H4 (cell line): ENCODE data around the gene LRP5. TPM values are rescaled to one million over a fixed set of nuclear protein-coding genes. Genes with fewer than 3 reads are reported as not detected.
"Not testable (repeated sequence)": the region's sequence is repeated elsewhere in the genome, so short reads cannot be mapped to it uniquely, and the experiment has no call there.

Source experiments
- DNase-seq: peaks from one replicate; pipeline ENCODE4 v3.0.0-alpha.2; 2015; ENCODE audit warnings: low spot score
- total RNA-seq: library from RNA; depleted of rRNA; stranded (reverse); fragments of >200 nt; shearing (Covaris generic); gene quantifications from 2 replicates; pipeline ENCODE4 v1.2.3, GENCODE V29; 2014

Gene LRP5
- total RNA-seq, 1 experiment from 2014 or later = 14.1 TPM

DNA sequence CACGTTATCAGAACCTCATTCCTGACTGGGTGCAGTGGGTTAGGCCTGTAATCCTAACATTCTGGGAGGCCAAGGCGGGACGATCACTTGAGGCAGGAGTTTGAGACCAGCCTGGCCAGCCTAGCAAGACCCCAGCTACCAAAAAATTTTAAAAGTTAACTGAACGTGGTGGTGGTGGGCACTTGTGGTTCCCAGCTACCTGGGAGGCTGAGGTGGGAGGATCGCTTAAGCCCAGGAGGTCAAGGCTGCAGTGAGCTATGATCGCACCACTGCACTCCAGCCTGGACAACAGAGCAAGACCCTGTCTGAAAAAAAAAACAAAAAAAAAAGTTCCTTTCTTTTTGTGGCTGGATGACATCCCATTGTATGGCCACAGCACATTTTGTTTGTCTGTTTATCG is 80.4 kb downstream of the LRP5 start:
- DNase-seq = no peak

DNA sequence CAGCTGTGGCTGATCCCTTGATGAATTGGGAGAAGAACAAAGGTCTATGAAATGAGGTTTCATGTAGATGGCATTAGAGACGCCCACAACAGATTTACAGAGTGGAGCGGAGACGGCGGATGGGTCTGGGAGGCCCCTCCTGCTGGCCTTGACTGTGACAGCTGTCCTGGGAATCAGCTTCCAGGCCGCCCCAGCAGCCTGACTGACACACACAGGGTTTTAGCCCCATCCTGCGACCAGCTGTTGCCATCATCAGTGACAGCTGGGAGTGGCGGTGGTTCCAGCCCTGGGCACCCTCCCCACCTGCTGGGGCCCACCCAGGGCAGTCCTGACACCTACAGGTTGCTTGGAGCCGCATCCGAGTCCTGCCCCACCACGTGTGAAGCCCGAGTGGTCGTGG is 84.1 kb downstream of the LRP5 start:
- DNase-seq = no peak

DNA sequence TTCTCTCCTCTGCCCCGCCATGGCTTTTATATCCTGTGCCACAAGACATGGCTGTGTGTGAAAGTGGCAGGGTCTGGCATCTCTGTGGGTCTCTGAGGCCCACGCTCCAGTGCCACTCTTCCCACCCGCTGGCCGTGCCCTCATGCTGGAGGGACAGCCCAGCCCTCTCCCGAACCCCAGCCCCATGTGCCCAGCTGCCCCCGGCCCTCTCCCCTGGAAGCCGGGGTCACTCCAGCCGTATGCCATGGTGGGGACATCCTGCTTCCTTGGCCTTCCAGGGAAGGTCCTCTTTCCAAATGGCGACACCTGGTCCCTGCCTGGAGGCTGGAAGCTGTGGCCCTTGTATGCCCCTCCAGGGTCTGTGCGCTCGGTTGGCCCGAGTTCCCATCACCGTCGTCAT is 84.9 kb downstream of the LRP5 start:
- DNase-seq = no peak

DNA sequence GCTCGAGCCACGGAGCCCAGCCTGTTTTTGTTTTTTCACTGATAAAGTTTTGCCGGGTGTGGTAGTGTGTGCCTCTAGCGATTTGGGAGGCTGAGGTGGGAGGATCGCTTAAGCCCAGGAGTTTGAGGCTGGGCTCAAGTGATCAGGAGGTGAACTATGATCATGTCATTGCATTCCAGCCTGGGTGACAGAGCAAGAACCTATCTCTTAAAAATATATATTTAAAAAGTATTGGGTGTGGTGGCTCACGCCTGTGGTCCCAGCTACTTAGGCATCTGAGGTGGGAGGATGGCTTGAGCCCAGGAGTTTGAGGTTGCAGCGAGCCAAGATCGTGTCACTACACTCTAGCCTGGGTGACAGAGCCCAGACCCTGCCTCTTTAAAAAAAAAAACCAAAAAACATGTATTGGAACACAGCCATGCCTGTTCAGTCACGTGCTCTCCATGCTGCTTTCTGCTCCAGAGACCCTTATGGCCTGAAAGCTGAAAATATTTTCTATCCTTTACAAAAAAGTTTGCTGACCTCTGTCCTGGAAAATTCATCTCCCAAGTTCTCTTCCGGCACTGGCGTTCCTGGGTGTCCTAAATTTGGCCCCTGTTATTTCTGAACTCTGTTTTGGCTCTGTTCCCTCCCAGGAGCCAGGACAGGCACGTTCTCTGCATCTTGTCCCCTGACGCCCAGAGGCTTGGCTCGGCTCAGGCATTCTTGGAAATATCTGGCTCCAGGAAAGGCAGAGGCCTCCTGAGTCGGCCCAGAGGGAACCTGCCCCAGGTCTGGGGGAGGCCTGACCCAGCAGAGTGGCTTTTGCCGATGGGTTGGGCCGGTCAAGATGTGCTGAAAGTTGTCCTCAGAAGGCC is 86.8 kb downstream of the LRP5 start:
- DNase-seq = no peak

DNA sequence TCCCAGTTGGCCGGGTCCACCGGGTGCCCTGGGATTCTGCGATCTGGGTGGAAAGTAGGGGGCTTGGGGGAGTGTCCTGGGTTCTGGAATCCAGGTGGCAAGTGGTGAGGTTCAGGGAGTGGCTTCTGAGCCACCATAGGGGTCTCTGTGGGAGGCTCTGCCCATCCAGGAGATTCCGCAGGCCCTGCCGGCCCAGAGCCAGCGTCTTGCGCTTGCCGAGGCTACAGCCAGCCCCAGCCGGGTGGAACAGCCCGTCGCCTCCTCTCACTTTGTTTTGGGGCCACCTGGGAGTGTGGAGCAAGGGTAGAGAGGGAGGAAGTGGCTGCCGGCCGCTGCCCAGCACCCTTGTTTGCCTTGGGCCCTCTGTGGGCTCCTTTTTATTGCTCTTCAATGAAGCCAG is 87.5 kb downstream of the LRP5 start:
- DNase-seq = no peak

DNA sequence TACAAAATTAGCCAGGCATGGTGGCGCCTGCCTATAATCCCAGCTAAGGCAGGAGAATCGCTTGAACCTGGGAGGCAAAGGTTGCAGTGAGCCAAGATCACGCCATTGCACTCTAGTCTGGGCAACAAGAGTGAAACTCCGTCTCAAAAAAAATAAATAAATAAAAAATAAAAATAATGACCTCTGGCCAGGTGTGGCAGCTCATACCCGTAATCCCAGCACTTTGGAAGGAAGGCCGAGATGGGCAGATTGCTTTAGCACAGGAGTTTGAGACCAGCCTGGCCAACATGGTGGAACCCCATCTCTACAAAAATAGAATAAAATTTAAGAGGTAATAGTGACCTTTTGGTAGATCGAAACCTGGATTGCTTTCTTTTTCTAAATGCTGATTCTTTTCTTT is 88.2 kb downstream of the LRP5 start:
- DNase-seq = not testable (repeated sequence)

DNA sequence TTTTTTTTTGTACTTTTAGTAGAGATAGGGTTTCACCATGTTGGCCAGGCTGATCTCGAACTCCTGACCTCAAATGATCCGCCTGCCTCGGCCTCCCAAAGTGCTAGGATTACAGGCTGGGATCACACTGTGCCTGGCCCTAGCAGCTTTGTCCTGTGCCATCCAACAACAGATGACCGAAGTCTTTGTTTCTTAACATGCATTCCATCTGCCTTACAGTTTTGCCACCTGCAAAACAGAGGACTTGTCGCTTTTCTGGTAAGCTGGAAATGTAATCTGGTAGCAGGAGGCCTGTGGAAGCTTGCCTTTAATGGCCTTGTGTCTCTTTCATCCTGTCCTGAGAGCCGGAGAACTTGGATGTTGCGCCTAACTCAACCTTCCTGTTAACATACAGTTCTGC is 89.5 kb downstream of the LRP5 start:
- DNase-seq = no peak

DNA sequence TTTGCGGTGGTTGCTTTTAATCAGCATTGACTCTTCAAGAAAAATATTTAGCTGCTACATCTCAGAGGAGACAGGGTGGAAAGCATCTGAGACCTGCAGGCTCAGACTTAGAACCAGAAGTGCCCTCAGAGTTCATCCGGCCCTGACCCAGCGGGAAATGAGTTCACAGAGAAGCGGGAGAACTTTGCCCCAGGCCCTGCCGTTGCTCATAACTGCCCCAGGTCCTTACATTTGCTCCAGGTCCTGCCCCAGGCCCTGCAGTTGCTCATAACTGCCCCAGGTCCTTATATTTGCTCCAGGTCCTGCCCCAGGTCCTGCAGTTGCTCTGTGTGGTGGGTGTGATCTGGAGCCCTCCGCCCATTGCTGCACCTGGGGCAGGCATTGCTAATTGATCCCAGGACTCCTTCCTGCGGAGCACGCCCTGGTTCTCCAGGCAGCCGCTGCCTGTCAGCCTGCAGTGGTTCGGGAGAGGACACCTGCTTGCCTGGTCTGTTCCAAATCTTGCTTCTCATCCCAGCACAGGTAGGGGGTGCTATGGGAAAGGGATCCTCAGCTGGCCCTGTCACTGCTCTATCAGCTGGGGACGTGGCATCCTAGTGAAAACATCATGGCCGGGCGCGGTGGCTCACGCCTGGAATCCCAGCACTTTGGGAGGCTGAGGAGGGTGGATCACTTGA is 90.1 kb downstream of the LRP5 start:
- DNase-seq = no peak

DNA sequence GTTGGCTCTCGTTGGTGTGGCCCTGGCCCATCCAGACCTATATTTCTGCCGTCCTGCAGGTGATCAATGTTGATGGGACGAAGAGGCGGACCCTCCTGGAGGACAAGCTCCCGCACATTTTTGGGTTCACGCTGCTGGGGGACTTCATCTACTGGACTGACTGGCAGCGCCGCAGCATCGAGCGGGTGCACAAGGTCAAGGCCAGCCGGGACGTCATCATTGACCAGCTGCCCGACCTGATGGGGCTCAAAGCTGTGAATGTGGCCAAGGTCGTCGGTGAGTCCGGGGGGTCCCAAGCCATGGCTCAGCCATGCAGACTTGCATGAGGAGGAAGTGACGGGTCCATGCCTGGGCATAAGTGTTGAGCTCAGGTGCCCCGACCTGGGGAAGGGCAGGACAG is 91.0 kb downstream of the LRP5 start:
- DNase-seq = no peak

DNA sequence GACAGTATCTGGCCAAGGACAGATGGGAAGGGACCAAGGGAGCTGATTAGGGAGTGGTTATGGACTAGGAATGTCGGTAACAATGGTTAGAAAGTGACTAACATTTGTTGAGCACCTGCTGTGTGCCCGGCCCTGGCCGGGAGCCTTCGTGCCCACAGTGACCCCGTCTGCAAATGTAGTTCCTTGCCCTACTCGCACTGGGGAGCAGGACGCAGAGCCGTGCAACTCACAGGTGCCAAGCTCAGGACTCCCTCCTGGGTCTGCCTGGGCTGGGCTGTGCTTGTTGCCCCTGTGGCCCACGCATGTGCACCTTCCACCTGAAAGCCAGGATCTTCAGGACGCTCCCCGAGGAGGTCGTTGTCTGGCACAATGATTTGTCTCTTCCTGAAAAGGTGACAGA is 91.4 kb downstream of the LRP5 start:
- DNase-seq = no peak

DNA sequence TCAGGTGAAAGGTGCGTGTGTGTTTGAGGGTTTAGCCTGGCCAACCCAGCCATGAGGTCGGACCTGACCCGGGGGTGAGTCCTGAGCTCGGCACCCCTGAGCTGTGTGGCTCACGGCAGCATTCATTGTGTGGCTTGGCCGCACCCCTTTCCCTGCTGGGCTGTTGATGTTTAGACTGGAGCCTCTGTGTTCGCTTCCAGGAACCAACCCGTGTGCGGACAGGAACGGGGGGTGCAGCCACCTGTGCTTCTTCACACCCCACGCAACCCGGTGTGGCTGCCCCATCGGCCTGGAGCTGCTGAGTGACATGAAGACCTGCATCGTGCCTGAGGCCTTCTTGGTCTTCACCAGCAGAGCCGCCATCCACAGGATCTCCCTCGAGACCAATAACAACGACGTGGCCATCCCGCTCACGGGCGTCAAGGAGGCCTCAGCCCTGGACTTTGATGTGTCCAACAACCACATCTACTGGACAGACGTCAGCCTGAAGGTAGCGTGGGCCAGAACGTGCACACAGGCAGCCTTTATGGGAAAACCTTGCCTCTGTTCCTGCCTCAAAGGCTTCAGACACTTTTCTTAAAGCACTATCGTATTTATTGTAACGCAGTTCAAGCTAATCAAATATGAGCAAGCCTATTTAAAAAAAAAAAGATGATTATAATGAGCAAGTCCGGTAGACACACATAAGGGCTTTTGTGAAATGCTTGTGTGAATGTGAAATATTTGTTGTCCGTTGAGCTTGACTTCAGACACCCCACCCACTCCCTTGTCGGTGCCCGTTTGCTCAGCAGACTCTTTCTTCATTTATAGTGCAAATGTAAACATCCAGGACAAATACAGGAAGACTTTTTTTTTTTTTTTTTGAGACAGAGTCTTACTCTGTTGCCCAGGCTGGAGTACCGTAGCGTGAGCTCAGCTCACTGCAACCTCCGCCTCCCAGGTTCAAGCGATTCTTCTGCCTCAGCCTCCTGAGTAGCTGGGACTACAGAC is 94.2 kb downstream of the LRP5 start:
- DNase-seq = no peak

DNA sequence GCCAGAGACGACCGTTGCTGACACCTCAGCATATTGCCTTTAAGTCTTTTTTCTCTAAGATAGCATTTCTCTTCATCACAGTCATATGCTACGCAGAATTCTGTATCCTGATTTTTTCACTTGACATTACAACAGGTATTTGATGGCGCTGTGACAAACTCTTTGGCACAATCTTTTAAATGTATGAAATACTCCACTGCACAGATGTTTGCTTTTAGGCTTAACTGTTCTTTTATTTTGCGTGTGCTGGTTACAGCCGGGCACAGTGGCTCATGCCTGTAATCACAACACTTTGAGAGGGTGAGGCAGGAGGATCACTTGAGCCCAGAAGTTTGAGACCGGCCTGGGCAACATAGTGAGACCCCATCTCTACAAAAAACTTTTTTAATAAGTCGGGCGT is 96.1 kb downstream of the LRP5 start:
- no peak for DNase-seq

DNA sequence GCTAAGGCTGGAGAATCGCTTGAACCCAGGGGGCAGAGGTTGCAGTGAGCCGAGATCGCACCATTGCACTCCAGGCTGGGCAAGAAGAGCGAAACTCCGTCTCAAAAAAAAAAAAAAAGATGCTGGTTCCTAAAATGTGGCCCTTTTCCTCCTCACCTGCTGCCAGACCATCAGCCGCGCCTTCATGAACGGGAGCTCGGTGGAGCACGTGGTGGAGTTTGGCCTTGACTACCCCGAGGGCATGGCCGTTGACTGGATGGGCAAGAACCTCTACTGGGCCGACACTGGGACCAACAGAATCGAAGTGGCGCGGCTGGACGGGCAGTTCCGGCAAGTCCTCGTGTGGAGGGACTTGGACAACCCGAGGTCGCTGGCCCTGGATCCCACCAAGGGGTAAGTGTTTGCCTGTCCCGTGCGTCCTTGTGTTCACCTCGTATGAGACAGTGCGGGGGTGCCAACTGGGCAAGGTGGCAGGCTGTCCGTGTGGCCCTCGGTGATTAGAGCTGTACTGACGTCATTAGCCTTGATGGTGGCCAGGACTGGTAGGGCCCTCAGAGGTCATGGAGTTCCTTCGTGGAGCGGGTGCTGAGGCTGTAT is 97.5 kb downstream of the LRP5 start:
- DNase-seq = no peak

DNA sequence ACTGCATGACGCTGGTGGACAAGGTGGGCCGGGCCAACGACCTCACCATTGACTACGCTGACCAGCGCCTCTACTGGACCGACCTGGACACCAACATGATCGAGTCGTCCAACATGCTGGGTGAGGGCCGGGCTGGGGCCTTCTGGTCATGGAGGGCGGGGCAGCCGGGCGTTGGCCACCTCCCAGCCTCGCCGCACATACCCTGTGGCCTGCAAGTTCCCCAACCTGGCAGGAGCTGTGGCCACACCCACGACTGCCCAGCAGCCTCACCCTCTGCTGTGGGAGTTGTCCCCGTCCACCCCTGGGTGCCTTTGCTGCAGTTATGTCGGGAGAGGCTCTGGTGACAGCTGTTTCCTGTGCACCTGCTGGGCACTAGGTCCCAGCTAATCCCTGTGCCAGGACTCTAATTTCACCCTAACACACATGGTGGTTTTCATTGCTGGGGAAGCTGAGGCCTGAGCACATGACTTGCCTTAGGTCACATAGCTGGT is 99.2 kb downstream of the LRP5 start:
- no peak for DNase-seq

DNA sequence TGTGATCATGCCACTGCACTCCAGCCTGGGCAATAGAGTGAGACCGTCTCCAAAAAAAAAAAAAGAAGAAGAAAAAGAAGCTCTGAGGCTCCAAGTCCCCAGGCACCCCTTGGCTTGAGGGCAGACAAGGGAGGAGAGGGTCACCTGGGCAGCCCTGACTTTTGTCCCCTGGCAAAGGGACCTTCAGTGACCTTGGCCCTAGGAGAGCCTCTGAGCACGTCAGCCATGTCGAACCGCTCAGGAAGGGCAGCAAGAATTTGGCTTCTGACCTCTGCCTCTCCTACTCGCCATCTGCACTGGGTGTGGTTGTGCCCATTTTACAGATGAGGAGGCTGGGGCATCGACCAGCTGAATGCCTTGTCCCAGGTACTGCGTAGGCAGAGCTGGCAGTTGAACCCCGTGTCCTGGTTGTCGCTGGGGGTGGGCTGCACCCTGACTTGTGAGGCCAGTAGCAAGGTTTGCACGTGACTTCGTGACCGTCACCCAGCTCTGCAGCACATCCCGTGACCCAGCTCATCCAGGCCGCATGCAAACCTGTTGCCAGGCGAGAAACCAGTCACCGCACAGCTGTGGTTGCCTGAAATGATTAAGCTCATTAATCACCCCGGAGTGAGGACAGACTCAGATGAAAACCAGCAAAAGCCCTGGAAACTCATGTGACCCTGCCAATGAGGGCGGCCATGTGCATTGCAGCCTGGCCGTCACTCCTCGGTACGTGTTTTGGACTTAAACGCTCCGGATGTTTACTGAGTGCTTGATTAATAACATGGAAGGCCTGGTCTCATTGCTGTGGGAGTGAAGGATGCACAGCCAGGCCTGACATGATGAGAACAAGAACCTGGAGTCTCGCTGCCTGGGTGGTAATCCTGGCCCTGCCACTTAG is 100.4 kb downstream of the LRP5 start:
- no peak for DNase-seq

DNA sequence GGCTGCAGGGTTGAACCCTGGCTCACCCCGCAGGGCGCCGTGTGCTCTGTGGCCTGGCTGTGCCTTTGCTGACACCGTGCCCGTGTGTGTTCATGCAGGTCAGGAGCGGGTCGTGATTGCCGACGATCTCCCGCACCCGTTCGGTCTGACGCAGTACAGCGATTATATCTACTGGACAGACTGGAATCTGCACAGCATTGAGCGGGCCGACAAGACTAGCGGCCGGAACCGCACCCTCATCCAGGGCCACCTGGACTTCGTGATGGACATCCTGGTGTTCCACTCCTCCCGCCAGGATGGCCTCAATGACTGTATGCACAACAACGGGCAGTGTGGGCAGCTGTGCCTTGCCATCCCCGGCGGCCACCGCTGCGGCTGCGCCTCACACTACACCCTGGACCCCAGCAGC is 101.2 kb downstream of the LRP5 start:
- DNase-seq = no peak

DNA sequence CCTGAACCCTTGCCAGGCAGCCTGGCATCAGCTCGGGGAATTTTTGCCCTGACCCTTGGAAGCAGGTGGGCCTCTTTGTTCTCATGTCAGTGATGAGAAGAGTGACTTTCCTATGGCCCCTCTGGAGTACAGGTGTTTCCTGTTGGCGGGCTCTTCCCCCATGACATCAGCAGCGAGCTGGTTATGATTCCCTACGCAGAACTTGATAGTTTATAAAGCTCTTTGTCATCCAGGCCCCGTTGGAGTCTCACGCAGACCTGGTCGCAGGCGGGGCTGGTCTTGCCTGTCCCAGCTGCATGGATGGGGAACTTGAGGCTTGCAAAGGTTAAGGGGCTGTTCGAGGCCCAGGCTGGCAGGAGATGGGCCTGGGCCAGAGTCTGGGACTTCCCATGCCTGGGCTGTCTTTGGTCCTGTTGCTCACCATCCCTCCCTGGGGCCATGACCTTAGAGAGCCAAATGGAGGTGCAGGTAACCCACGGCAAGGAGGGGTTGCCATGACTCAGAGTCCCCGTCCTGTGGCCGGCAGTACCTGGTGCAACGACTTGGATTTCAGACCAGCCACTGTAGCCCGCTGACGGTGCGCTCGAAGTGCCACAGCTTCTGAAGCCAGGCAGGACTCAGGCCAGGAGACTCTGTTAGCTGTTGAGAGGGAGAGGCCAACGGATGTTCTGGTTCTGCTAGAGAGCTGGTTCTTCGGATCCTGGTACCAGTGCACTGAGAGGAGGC is 102.3 kb downstream of the LRP5 start:
- DNase-seq = no peak

DNA sequence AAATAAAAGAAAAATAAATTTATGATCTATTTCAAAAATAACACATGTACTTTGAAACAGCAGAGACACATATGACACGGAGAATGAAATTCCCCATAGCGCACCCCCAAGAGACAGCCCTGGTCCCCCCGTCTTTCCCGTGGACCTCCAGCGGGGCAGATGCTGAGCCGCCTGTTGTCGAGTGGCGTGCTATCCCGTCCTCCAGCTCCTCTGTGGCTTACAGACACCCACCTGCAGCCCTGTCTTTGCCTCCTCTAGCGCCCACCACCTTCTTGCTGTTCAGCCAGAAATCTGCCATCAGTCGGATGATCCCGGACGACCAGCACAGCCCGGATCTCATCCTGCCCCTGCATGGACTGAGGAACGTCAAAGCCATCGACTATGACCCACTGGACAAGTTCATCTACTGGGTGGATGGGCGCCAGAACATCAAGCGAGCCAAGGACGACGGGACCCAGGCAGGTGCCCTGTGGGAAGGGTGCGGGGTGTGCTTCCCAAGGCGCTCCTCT is 103.7 kb downstream of the LRP5 start:
- DNase-seq = no peak

DNA sequence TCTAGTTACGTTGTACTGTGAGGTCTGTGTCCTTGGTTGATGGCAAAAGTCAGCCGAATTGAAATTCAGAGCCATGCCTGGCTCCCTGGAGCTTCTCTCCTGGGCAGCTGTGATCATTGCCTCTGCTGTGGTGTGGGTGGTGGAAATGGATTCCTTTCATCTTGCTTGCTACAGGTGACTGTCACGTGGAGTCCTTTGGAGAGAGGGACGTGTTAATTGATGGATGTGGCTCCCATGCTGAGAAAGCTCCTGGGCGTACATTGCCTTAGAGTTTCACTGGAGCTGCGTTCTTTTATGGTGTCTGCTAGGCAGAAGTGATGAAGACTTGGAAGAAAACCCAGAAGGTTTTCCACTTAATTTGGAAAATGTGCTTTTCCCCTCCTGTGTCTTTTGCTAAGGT is 106.3 kb downstream of the LRP5 start:
- DNase-seq = no peak

DNA sequence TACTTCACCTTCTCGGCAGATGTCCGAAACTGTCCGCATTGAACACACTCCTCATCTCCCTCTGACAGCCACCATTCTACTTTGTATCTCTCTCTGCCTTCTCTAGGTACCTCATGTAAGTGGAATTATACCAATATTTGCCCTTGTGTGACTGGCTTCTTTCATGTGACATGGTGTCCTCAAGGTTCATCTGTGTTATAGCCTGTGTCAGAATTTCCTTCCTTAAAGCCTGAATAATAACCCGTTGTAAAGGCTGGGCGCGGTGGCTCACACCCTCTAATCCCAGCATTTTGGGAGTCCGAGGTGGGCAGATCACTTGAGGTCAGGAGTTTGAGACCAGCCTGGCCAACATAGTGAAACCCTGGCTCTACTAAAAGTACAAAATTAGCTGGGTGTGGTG is 107.8 kb downstream of the LRP5 start:
- no peak for DNase-seq
